GM21528 (cell line): ENCODE results near the gene RFX4.

ENCODE experiments used
- ATAC-seq: cut with Tn5 transposase; IDR thresholded peaks from one replicate; pipeline ENCODE4 v1.9.1; 2021; ENCODE audit warnings: mild to moderate bottlenecking, moderate library complexity; ENCODE audit not compliant: unreplicated experiment, low FRiP score

RFX4 gene

DNA sequence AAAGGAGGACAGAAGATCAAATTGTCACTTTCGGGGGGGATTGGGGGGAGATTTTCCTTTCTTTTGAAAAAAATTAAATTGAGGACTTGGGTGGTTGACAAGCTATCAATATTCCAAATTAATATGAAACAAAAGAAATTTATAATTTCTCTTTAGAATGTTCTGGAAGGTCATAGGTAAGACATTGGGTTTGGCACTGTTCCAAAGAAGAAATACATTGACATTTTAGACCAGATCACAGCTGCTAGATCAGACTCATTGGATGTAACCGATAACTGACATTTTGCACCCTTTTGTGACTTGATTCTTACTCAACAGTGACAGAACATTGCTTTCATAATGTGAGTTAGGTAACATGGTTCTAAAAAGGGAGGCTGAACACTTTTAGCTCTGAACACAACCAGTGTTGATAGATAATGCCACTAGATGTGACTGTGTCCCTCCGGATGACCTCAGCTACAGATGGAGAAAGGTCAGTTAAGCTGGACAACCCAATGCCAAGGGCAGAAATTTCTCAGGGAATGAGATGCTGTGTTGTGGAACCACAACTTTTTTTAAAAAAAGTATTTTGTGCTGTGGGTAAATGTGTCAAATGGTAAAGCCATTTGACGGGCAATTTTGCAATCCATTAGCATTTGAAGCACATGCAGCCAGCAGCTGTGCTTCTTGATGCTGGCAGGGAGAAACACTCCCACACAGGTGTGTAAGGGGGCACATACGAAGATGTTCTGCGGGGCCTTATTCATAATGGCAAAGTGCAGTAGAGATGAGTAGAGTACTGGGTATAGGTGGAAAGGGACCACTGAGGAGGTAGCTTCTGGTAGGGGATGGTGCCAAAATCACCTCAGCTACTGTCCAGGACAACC, 62.9 kb downstream of the RFX4 start:
- ATAC-seq = no peak

- ATAC-seq = no peak
Observed at GRCh38 chr12:106646472-106646871, 63.7 kb downstream of the RFX4 start.

- ATAC-seq = no peak
Observed at GRCh38 chr12:106647793-106648514, 65.2 kb downstream of the RFX4 start.

- no peak for ATAC-seq
Observed at GRCh38 chr12:106648736-106649135, 65.9 kb downstream of the RFX4 start.

DNA sequence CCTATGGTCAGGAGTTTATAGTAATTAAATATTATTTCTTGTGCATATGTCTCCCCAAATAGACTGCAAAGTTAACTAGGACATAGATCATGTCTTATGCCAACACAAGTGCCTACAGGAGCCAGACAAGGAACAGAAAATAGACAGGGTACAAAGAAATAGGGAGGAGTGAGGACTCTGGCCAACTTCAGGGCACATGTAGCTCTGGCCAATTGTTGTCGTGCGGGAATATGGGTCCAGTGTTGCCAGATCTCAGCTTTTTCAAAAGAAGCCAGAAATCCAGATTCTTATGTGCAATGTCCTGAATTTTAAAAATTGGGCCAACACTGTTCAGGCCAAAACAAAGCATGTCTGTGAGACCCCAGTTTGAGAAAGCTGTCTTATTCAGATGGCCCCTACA, 68.7 kb downstream of the RFX4 start:
- no peak for ATAC-seq

GRCh38 chr12:106652510-106653015, 69.8 kb downstream of the RFX4 start:
- ATAC-seq = no peak

DNA sequence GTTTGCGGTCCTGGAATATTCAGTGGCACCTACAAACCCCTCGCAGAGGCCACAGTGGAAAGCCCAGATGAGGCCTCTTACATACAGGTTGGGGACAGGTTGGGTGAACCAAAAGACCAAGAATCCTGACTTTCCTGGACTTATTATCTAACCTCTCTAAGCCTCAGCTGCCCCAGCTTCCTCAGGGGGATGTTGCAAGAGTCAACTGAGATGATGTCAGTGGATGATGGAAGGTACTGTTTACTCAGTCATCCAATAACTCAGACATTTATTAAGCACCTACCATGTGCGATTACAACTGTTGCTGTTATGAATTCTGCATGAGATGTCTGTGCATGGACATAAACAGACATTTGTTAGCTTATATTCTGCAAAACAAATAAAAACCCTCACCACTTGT, 72.8 kb downstream of the RFX4 start:
- ATAC-seq = no peak

GRCh38 chr12:106657488-106657887, 74.7 kb downstream of the RFX4 start:
- ATAC-seq = no peak

- no peak for ATAC-seq
Observed at GRCh38 chr12:106663385-106663784, 80.6 kb downstream of the RFX4 start.

DNA sequence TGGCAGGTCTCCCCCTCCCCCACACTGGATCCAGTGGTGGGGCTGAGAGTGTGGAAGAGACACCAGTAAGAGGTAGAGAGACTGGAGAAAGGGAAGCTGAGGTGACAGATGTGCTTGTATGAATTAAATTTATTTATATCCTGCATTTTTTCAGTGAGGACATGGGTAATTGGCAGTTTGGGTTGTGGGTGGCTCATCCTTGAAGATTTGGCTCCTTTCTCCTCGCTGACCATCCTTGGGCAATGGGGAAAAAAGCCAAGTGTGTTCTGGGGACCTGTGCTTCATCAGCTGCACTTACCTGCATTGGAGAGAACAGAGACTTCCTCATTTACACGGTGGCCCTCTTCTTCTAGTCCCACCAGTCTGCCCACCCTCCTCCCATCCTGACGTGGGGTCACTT, 86.4 kb downstream of the RFX4 start:
- no peak for ATAC-seq

GRCh38 chr12:106670131-106670530, 87.3 kb downstream of the RFX4 start:
- ATAC-seq = no peak

GRCh38 chr12:106671840-106672239, 89.0 kb downstream of the RFX4 start:
- no peak for ATAC-seq

DNA sequence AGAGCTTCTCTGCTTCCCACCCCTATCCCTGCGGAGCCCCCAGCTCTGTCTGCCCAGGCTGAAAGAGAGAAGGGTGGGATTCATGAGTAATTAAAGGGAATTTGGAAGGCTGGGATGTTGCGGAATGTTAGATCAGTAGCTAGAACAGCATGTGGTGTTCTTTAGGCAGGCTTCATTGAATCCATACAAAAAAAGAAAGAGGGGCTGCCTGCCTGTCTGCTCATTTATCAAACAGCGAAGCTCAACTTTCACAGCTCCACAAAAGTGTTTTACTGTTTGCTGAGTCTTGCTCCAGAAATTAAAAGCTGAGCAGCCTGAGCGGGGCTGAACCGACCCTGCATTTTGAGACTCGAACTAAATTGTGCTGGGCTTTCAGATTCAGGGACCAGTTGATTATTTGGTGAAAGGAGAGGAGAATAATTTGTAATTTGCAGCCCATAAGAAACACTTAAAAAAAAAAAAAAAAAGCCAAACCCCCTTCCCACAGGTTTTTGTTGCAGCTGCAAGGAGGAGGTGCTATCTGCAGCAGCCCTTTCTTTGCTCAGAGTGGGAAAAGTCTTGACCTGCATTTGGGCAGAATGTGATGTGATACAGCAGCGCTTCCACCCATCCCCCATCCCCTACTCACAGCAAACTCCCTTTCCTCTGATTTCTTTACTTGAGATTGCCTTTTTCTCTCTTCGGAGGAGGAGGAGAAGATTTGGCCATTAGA, 89.7 kb downstream of the RFX4 start:
- ATAC-seq = no peak

DNA sequence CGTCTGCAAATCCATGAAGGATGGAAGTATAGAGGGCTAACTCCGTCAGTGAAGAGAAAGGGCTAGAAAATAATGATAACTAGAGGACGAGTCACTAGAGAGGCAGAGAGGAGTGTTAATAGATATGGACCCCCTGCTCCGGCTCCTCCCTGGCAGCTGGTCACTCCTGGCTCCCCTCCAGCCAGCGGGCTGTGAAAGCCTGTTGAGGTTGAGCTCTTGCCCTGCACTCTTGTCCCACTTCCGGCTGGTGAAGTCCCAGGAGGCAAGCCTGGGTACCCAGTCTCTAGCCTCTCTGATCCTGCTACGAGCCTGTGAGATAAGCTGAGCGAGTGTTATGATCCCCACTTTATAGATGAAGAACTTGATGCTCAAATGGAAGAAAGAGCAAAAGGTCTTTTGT, 90.3 kb downstream of the RFX4 start:
- ATAC-seq = no peak

DNA sequence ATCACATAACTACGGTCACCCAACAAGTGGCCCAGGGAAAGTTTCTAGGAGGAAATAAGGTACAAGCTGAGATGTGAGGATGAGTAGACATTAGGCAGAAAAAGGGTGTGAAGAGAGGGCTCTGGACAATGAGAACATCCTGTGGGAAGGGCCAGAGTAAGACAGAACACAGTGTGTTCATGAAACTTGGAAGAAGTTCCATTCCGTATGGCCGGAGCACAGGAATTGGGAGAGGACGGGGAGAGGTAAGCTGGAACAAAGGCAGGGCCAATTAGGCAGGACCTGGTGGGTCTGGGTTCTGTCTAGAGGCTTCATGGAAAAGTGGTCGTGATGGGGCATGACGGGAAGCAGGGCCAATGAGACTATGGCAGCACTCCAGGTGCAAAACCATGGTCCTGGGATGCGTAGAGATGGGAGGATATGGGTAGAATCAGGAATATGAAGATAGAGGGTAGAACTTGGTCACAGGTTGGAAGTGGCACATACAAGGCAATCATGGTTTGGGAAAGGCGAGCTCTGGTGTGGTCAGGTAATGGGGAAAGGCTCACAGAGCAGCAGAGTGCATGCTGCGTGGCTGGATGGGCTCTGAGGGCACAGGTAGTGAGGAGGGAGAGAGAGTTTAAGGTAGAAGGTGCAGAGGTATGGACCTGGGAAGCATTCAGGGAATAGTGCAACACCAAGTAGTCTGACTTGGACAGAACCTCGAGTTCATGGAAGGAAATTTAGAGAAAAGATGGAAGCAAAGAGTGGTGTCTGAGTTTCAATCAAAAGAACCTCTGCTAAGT, 93.0 kb downstream of the RFX4 start:
- no peak for ATAC-seq

DNA sequence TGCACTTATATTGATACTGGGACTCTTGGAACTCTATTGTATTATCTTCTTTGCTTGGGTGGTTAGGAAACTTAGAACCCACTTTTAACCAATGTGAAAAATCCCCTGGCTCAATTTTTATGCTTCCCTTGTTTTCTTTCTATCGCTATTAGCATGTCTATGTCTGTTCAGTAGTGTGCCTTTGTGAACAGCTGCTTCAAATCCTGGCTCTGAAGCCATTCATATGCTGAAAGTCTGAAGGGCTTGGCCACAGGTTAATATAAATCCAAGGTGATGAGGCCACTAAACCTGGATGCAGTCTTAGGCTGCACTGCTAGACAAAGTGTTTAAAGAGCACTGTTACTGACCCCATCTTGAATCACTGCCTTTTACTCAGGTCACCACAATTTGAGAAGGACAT, 96.8 kb downstream of the RFX4 start:
- no peak for ATAC-seq

GRCh38 chr12:106680280-106680679, 97.5 kb downstream of the RFX4 start:
- no peak for ATAC-seq

DNA sequence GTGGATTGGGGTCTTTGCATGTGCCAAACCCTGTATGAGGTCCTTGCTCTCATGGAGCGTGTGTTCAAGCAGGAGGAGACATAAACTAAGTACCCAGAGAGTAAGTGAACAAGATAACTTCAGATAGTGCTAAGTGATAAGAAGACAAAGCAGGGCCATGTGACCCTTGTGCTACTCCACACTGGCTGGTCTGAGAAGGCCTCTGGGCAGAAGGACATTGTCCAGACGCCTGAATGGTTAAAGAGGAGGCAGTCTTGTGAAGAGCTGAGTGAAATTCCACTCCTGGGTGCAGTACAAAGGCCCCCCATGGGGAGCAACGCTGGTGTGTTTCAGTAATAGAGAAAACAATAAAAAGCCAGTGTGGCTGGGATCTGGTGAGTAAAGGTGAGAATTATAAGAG, 98.4 kb downstream of the RFX4 start:
- no peak for ATAC-seq

GRCh38 chr12:106682594-106683234, 99.9 kb downstream of the RFX4 start:
- ATAC-seq = no peak

- ATAC-seq = no peak
Observed at GRCh38 chr12:106684497-106684896, 101.7 kb downstream of the RFX4 start.
